OCI-LY1 (cell line): Measurements from ENCODE around the gene COQ9.

Experiments
- H2AFZ ChIP-seq: fragments of 200-600 bp; sonication (generic), shearing (Covaris generic); 2 replicates; pipeline ENCODE4 v1.6.0; 2014; ENCODE audit warnings: antibody characterized with exemption, mild to moderate bottlenecking, low read length
- H3F3A ChIP-seq: fragments of 200-600 bp; sonication (generic), shearing (Covaris generic); 2 replicates; pipeline ENCODE4 v1.6.0; 2014; ENCODE audit warnings: mild to moderate bottlenecking, antibody characterized with exemption, low read length, moderate library complexity; ENCODE audit not compliant: insufficient read depth
- H3K27ac ChIP-seq: fragments of 200-600 bp; sonication (generic); 2 replicates; pipeline ENCODE4 v1.5.1; 2014; ENCODE audit warnings: low read length, mixed run types, mild to moderate bottlenecking, low read depth; ENCODE audit not compliant: poor library complexity, severe bottlenecking
- H3K27me3 ChIP-seq: fragments of 200-600 bp; sonication (generic); 2 replicates; pipeline ENCODE4 v1.6.0; 2014; ENCODE audit warnings: antibody characterized with exemption, mild to moderate bottlenecking, low read length, moderate library complexity; ENCODE audit not compliant: insufficient read depth
- H3K36me3 ChIP-seq: fragments of 200-600 bp; sonication (generic); 2 replicates; pipeline ENCODE4 v1.6.1; 2014; ENCODE audit warnings: mild to moderate bottlenecking, antibody characterized with exemption, low read length, moderate library complexity, mixed read lengths; ENCODE audit not compliant: insufficient read depth
- H3K4me1 ChIP-seq: fragments of 200-600 bp; sonication (generic); 2 replicates; pipeline ENCODE4 v1.5.1; 2014; ENCODE audit warnings: mild to moderate bottlenecking, low read length, moderate library complexity; ENCODE audit not compliant: insufficient read depth, severe bottlenecking
- H3K4me2 ChIP-seq: fragments of 200-600 bp; sonication (generic), shearing (Covaris generic); 2 replicates; pipeline ENCODE4 v1.6.1; 2014; ENCODE audit warnings: low read length
- H3K4me3 ChIP-seq: fragments of 200-600 bp; sonication (generic); 2 replicates; pipeline ENCODE4 v1.5.1; 2014; ENCODE audit warnings: low read length, low read depth, mild to moderate bottlenecking, mixed read lengths; ENCODE audit not compliant: poor library complexity, severe bottlenecking
- H3K79me2 ChIP-seq: fragments of 200-600 bp; shearing (Covaris generic); 2 replicates; pipeline ENCODE4 v1.6.1; 2016; ENCODE audit warnings: mixed run types, low read length, mixed read lengths; ENCODE audit not compliant: insufficient read depth
- H3K9ac ChIP-seq: fragments of 200-600 bp; sonication (generic), shearing (Covaris generic); 2 replicates; pipeline ENCODE4 v1.6.1; 2014; ENCODE audit warnings: mild to moderate bottlenecking, low read length, mixed read lengths
- H3K9me2 ChIP-seq: fragments of 200-600 bp; sonication (generic), shearing (Covaris generic); 2 replicates; pipeline ENCODE4 v1.6.1; 2014; ENCODE audit warnings: low read depth, mild to moderate bottlenecking, low read length, mixed read lengths
- H3K9me3 ChIP-seq: fragments of 200-600 bp; shearing (Covaris generic); 2 replicates; pipeline ENCODE4 v1.6.1; 2014; ENCODE audit warnings: low read length, mixed read lengths
- H4K20me1 ChIP-seq: fragments of 200-600 bp; sonication (generic), shearing (Covaris generic); 2 replicates; pipeline ENCODE4 v1.6.0; 2016; ENCODE audit warnings: mild to moderate bottlenecking, low read length; ENCODE audit not compliant: insufficient read depth
- EZH2 ChIP-seq: fragments of 200-600 bp; sonication (generic), shearing (Covaris generic); IDR thresholded peaks from 2 replicates; pipeline ENCODE4 v1.8.0; 2017; ENCODE audit warnings: borderline replicate concordance, mixed run types, mild to moderate bottlenecking, antibody characterized with exemption, low read length, moderate library complexity, mixed read lengths
- TF ChIP-seq, protein P1 (sequence below): fragments of 200-600 bp; sonication (generic), shearing (Covaris generic); IDR thresholded peaks from 2 replicates; pipeline ENCODE4 v1.5.1; 2017; ENCODE audit warnings: mild to moderate bottlenecking, antibody characterized with exemption, low read length, moderate library complexity, mixed read lengths

Gene COQ9

GRCh38 chr16:57444711-57445110 lies 2.6 kb upstream of the COQ9 start:
- no peak for TF ChIP-seq EZH2
- TF ChIP-seq, protein P1, sequence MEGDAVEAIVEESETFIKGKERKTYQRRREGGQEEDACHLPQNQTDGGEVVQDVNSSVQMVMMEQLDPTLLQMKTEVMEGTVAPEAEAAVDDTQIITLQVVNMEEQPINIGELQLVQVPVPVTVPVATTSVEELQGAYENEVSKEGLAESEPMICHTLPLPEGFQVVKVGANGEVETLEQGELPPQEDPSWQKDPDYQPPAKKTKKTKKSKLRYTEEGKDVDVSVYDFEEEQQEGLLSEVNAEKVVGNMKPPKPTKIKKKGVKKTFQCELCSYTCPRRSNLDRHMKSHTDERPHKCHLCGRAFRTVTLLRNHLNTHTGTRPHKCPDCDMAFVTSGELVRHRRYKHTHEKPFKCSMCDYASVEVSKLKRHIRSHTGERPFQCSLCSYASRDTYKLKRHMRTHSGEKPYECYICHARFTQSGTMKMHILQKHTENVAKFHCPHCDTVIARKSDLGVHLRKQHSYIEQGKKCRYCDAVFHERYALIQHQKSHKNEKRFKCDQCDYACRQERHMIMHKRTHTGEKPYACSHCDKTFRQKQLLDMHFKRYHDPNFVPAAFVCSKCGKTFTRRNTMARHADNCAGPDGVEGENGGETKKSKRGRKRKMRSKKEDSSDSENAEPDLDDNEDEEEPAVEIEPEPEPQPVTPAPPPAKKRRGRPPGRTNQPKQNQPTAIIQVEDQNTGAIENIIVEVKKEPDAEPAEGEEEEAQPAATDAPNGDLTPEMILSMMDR = no peak
- H3K27ac ChIP-seq = no peak overlapping the region
- H3K9ac ChIP-seq = no peak overlapping the region
- H4K20me1 ChIP-seq = no peaks in the 10 kb centered on the region
- peaks cover 43% of the 10 kb centered on the region for H3K79me2 ChIP-seq
- no peaks in the 10 kb centered on the region for H3K9me2 ChIP-seq
- 0 out of 2 replicates have a peak, but pooled peaks cover 8% of the 10 kb centered on the region for H3K9me3 ChIP-seq
- H3K4me2 ChIP-seq = no peak overlapping the region
- H3K27me3 ChIP-seq = no peaks in the 10 kb centered on the region
- H2AFZ ChIP-seq = no peak overlapping the region
- H3K36me3 ChIP-seq = peaks cover 29% of the 10 kb centered on the region
- peaks cover 23% of the 10 kb centered on the region for H3K4me1 ChIP-seq
- H3F3A ChIP-seq = no peaks in the 10 kb centered on the region
- H3K4me3 ChIP-seq = no peak overlapping the region

DNA sequence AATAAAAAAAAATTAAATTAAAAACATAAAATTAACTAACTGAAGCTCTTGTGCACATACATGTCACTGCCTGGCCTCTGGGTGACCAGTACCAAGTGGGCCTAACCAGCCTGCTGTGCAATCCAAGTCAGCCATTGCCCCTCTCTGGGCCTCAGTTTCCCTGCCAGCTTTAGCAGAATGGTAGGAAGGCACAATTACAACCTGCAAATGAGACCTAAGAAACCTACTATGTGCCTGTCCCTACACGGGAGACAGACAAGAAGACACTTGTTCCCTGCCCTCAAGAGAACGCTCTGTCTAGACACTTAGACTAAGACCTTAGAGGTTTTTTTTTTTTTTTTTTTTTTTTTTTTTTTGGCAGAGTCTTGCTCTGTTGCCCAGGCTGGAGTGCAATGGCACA lies 1.8 kb upstream of the COQ9 start:
- Histone ChIP-seq H3K27ac (no peak overlapping the region), H3K9me2 (no peaks in the 10 kb centered on the region), H3K9me3 (0 out of 2 replicates have a peak, but pooled peaks cover 8% of the 10 kb centered on the region), H3K4me2 (no peak overlapping the region), H2AFZ (no peak overlapping the region), H3K4me1 (peaks cover 23% of the 10 kb centered on the region), H3K79me2 (peaks cover 43% of the 10 kb centered on the region), H3K9ac (no peak overlapping the region), H3K36me3 (peaks cover 21% of the 10 kb centered on the region), H3K27me3 (no peaks in the 10 kb centered on the region), H3K4me3 (no peak overlapping the region), H3F3A (no peaks in the 10 kb centered on the region), H4K20me1 (no peaks in the 10 kb centered on the region)
- no peak for TF ChIP-seq EZH2
- TF ChIP-seq, protein P1 = no peak

GRCh38 chr16:57446531-57447185 lies 621 bp upstream of the COQ9 start:
- H3K79me2 ChIP-seq = peaks cover 36% of the 10 kb centered on the region
- H2AFZ ChIP-seq = no peak overlapping the region
- H3K4me2 ChIP-seq = peak overlapping the region; percentile 93
- no peaks in the 10 kb centered on the region for H3F3A ChIP-seq
- H3K4me1 ChIP-seq = peaks cover 23% of the 10 kb centered on the region
- peak overlapping the region; percentile 90 for H3K4me3 ChIP-seq
- H4K20me1 ChIP-seq = no peaks in the 10 kb centered on the region
- peaks cover 20% of the 10 kb centered on the region for H3K36me3 ChIP-seq
- H3K9me3 ChIP-seq = 0 out of 2 replicates have a peak, but pooled peaks cover under 1% of the 10 kb centered on the region
- H3K27ac ChIP-seq = peak overlapping the region; percentile 28
- TF ChIP-seq EZH2 = no peak
- TF ChIP-seq, protein P1 = no peak
- H3K9ac ChIP-seq = peak overlapping the region; percentile 97
- no peaks in the 10 kb centered on the region for H3K27me3 ChIP-seq
- no peaks in the 10 kb centered on the region for H3K9me2 ChIP-seq
